GM21526 (cell line): ENCODE results near the gene CDC25B.
A peak's percentile ranks its signal among the peaks of the same experiment; 100 is the strongest.

Experiments
- ATAC-seq: cut with Tn5 transposase; IDR thresholded peaks from one replicate; pipeline ENCODE4 v1.9.1; 2021; ENCODE audit warnings: moderate library complexity; ENCODE audit not compliant: unreplicated experiment, low FRiP score

CDC25B gene

GRCh38 chr20:3801846-3802245 lies 5.7 kb downstream of the CDC25B start:
- no peak for ATAC-seq

- ATAC-seq, result no peak
These were observed 6.6 kb downstream of the CDC25B start for GRCh38 chr20:3802524-3803239.

- no peak for ATAC-seq
These were observed 7.2 kb downstream of the CDC25B start for GRCh38 chr20:3803289-3803688.

- ATAC-seq, result no peak
These were observed 7.7 kb downstream of the CDC25B start for GRCh38 chr20:3803854-3804253.

- ATAC-seq, result no peak
These were observed 8.2 kb downstream of the CDC25B start for GRCh38 chr20:3804254-3804751.

GRCh38 chr20:3804781-3805180 lies 8.7 kb downstream of the CDC25B start:
- no peak for ATAC-seq

- ATAC-seq, result no peak
These were observed 12.4 kb downstream of the CDC25B start for GRCh38 chr20:3808544-3808943.

GRCh38 chr20:3811467-3812258 lies 15.6 kb downstream of the CDC25B start:
- no peak for ATAC-seq

- ATAC-seq, result no peak
These were observed 16.2 kb downstream of the CDC25B start for GRCh38 chr20:3812259-3812681.

GRCh38 chr20:3812975-3813847 lies 17.1 kb downstream of the CDC25B start:
- ATAC-seq, result no peak

GRCh38 chr20:3813848-3814581 lies 17.9 kb downstream of the CDC25B start:
- no peak for ATAC-seq

- no peak for ATAC-seq
These were observed 18.9 kb downstream of the CDC25B start for GRCh38 chr20:3814928-3815495.

GRCh38 chr20:3815703-3816315 lies 19.7 kb downstream of the CDC25B start:
- ATAC-seq, result no peak

- no peak for ATAC-seq
These were observed 22.3 kb downstream of the CDC25B start for GRCh38 chr20:3818155-3819151.

GRCh38 chr20:3819411-3820047 lies 23.4 kb downstream of the CDC25B start:
- no peak for ATAC-seq

- peak; percentile 72 for ATAC-seq
These were observed 24.2 kb downstream of the CDC25B start, which contains the start of gene AP5S1 for GRCh38 chr20:3820048-3820900. TSS of gene AP5S1 (plus strand) at chr20:3820547. CDS start at chr20:3822118, 1,571 bp downstream.
